HG02943 (cell line): Measurements from ENCODE around the gene MYL11.

Experiments used
- ATAC-seq: cut with Tn5 transposase; IDR thresholded peaks from one replicate; pipeline ENCODE4 v1.9.1; 2021; ENCODE audit warnings: mild to moderate bottlenecking, low read depth, moderate library complexity; ENCODE audit not compliant: unreplicated experiment

The MYL11 gene

GRCh38 chr16:30369938-30370455 lies 4.6 kb upstream of the MYL11 start:
- ATAC-seq: peak; percentile 6

GRCh38 chr16:30370456-30371247 lies 4.0 kb upstream of the MYL11 start, which contains the start of gene TBC1D10B:
TBC1D10B (minus strand) TSS chr16:30370494; CDS start chr16:30370183, 311 bp downstream.
- peak; percentile 70 for ATAC-seq

GRCh38 chr16:30371248-30371816 lies 3.3 kb upstream of the MYL11 start:
- ATAC-seq: no peak

GRCh38 chr16:30372038-30372712 lies 2.4 kb upstream of the MYL11 start:
- no peak for ATAC-seq

GRCh38 chr16:30372725-30373124 lies 1.9 kb upstream of the MYL11 start:
- no peak for ATAC-seq

GRCh38 chr16:30375864-30376263 lies 1.3 kb downstream of the MYL11 start:
- no peak for ATAC-seq

GRCh38 chr16:30376461-30376902 lies 1.9 kb downstream of the MYL11 start:
- no peak for ATAC-seq

- no peak for ATAC-seq
These were observed 2.6 kb downstream of the MYL11 start for GRCh38 chr16:30377050-30377811.

GRCh38 chr16:30377812-30378235 lies 3.2 kb downstream of the MYL11 start:
- ATAC-seq: peak; percentile 41

GRCh38 chr16:30378236-30379157 lies 3.9 kb downstream of the MYL11 start:
- ATAC-seq: peak; percentile 78

GRCh38 chr16:30379158-30379783 lies 4.7 kb downstream of the MYL11 start:
- ATAC-seq: no peak

- ATAC-seq: no peak
These were observed 5.6 kb downstream of the MYL11 start for GRCh38 chr16:30380072-30380802.

- ATAC-seq: no peak
These were observed 6.2 kb downstream of the MYL11 start for GRCh38 chr16:30380803-30381208.

GRCh38 chr16:30381291-30382041 lies 6.9 kb downstream of the MYL11 start:
- ATAC-seq: no peak

- ATAC-seq: no peak
These were observed 7.7 kb downstream of the MYL11 start, which contains the start of gene SEPTIN1 for GRCh38 chr16:30382111-30382881. SEPTIN1 (minus strand) TSS chr16:30382561; CDS start chr16:30382542, 19 bp downstream.

GRCh38 chr16:30383521-30383920 lies 8.9 kb downstream of the MYL11 start:
- no peak for ATAC-seq
